ENCODE measurements around the gene GPX4. TPM values are rescaled to one million over a fixed set of nuclear protein-coding genes. Genes with fewer than 3 reads are reported as not detected.

Gene GPX4
- total RNA-seq, 1 donor from 2014 or later: 387 TPM

- peak; percentile 74 for DNase-seq
Measured at GRCh38 chr19:1063030-1063908, 40.5 kb upstream of the GPX4 start.

DNA sequence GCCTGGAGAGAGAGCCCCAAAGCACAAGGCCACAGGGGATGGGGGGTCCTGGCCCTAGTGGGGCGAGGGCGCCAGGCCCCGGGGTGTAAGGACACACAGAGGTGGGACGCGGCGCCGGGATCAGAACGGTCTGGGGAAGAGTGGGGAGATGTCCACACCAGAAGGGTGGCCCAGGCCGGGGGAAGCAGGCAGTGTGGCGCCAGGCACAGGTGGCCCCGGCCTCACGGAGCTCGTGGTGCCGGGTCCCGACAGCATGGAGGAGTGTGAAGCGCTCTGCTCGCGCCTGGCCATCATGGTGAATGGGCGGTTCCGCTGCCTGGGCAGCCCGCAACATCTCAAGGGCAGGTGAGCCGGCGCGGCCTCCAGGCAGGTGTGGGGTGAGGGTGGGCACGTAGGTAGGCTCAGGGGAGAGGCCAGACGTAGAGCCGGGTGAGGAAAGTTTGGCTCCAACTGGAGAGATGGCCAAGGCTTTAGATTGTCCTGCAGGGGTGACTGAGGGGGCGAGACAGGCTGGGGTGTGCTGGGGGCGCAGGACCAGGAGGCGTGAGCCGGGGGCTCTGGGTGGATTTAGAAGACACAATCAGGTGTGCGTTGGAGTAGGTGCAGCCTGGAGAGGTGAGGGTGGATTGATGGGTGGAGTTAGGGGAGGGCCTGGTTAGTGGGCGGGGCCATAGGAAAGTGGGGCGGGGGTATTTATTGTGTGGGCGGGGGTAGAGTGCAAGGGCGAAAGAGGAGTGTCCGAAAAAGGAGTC is 39.7 kb upstream of the GPX4 start:
- Histone ChIP-seq H3K9me3 (no peaks in the 10 kb centered on the region), H3K36me3 (no peaks in the 10 kb centered on the region), H3K4me3 (no peak overlapping the region), H3K27me3 (no peaks in the 10 kb centered on the region), H3K27ac (peak overlapping the region; percentile 79), H3K4me1 (peaks cover 40% of the 10 kb centered on the region)
- intact Hi-C loops (cut with DNase I): no loop called here
- DNase-seq (no peak), ATAC-seq (peak; percentile 6)
- TF ChIP-seq CTCF (IDR thresholded peaks at IDR 0.05): no peak

More at GRCh38 chr19:1063030-1063908, 40.5 kb upstream of the GPX4 start:
- Histone ChIP-seq H3K27ac (no peak overlapping the region), H3K4me1 (peaks cover 32% of the 10 kb centered on the region), H3K9me3 (peaks cover 3% of the 10 kb centered on the region), H3K4me3 (no peak overlapping the region), H3K36me3 (no peaks in the 10 kb centered on the region), H3K27me3 (no peaks in the 10 kb centered on the region)
- intact Hi-C loops (cut with DNase I): no loop called here
- ATAC-seq: no peak
- no peak for TF ChIP-seq CTCF (IDR thresholded peaks at IDR 0.05)

DNA sequence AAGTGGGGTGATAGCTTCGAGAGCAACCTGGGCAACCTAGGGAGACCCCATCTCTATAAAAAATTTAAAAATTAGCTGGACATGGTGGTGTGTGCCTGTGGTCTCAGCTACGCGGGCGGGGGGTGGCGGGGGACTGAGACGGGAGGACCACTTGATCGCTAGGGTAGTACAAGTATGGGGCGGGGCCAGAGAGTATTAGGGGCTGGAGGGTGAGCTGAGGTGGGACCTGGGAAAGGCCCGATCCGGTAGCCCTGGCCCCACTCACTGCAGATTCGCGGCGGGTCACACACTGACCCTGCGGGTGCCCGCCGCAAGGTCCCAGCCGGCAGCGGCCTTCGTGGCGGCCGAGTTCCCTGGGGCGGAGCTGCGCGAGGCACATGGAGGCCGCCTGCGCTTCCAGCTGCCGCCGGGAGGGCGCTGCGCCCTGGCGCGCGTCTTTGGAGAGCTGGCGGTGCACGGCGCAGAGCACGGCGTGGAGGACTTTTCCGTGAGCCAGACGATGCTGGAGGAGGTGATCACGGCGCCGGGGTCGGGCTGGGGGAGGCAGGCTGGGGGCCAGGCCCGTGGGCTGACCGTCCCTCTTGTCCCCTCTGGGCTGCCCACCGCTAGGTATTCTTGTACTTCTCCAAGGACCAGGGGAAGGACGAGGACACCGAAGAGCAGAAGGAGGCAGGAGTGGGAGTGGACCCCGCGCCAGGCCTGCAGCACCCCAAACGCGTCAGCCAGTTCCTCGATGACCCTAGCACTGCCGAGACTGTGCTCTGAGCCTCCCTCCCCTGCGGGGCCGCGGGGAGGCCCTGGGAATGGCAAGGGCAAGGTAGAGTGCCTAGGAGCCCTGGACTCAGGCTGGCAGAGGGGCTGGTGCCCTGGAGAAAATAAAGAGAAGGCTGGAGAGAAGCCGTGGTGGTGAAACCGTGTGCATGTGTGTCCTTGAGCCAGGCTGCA is 38.9 kb upstream of the GPX4 start:
- Histone ChIP-seq H3K9me3 (no peaks in the 10 kb centered on the region), H3K4me1 (peaks cover 49% of the 10 kb centered on the region), H3K27me3 (no peaks in the 10 kb centered on the region), H3K27ac (peak overlapping the region; percentile 79), H3K4me3 (peak overlapping the region; percentile 29), H3K36me3 (no peaks in the 10 kb centered on the region)
- peak; percentile 88 for TF ChIP-seq CTCF (IDR thresholded peaks at IDR 0.05)
- intact Hi-C loops (cut with DNase I): no loop called here
- ATAC-seq: peak; percentile 67
- peak; percentile 89 for DNase-seq

- Histone ChIP-seq H3K9me3 (no peaks in the 10 kb centered on the region), H3K27me3 (no peaks in the 10 kb centered on the region), H3K4me1 (peaks cover 52% of the 10 kb centered on the region), H3K27ac (peak overlapping the region; percentile 79), H3K36me3 (no peaks in the 10 kb centered on the region), H3K4me3 (peak overlapping the region; percentile 62)
- ATAC-seq (peak; percentile 62), DNase-seq (no peak)
- TF ChIP-seq CTCF (IDR thresholded peaks at IDR 0.05): no peak
- intact Hi-C loops (cut with DNase I): no loop called here
Measured at GRCh38 chr19:1065606-1066109, 38.1 kb upstream of the GPX4 start.

- Histone ChIP-seq H3K27ac (peak overlapping the region; percentile 79), H3K36me3 (no peaks in the 10 kb centered on the region), H3K4me3 (peak overlapping the region; percentile 62), H3K27me3 (no peaks in the 10 kb centered on the region), H3K9me3 (no peaks in the 10 kb centered on the region), H3K4me1 (peaks cover 54% of the 10 kb centered on the region)
- no peak for TF ChIP-seq CTCF (IDR thresholded peaks at IDR 0.05)
- ATAC-seq (peak; percentile 1), DNase-seq (no peak)
- intact Hi-C loops (cut with DNase I): no loop called here
Measured at GRCh38 chr19:1066251-1066747, 37.5 kb upstream of the GPX4 start.

All from upper lobe of right lung (tissue), 1 donor.